ENCODE measurements around the gene ATP13A4. TPM values are rescaled to one million over a fixed set of nuclear protein-coding genes. Genes with fewer than 3 reads are reported as not detected.

The ATP13A4 gene
- total and polyA plus RNA-seq, 4 donors = 0.23 to 2.7 (median 0.50) TPM

- H3K9me3 ChIP-seq (ENCODE audit: control insufficient read depth in 4 of 4, low read length in 3 of 4) = no peaks in the 10 kb centered on the region
- no peak overlapping the region for H3K27ac ChIP-seq (ENCODE audit: low read depth in 1 of 2, low read length in 2 of 2)
- H3K4me3 ChIP-seq (ENCODE audit: low read depth in 1 of 3, low read length in 3 of 3) = no peak overlapping the region
- H3K9ac ChIP-seq (ENCODE audit: low read depth in 1 of 2, low read length in 2 of 2) = no peak overlapping the region
- H3K27me3 ChIP-seq (ENCODE audit: control insufficient read depth in 4 of 4, insufficient read depth in 4 of 4, low read length in 3 of 4) = peaks cover 0 to 3% (median 0%) of the 10 kb centered on the region in 4 donors
- H3K36me3 ChIP-seq (ENCODE audit: control insufficient read depth in 4 of 4, insufficient read depth in 3 of 4, low read depth in 1 of 4, low read length in 3 of 4) = no peaks in the 10 kb centered on the region
- DNase-seq (ENCODE audit: low spot score) = no peak
- TF ChIP-seq CTCF (IDR thresholded peaks at IDR 0.05; ENCODE audit: low read depth, low read length, missing input control) (no peak), SP1 (IDR thresholded peaks at IDR 0.05) (no peak), REST (IDR thresholded peaks at IDR 0.05) (no peak), NR2F2 (IDR thresholded peaks at IDR 0.05) (no peak), HNF4G (IDR thresholded peaks at IDR 0.05) (no peak), ATF3 (IDR thresholded peaks at IDR 0.05) (no peak), HNF4A (conservative IDR thresholded peaks at IDR 0.05) (no peak), YY1 (IDR thresholded peaks at IDR 0.05) (no peak), RXRA (IDR thresholded peaks at IDR 0.05) (no peak), FOXA2 (IDR thresholded peaks at IDR 0.05) (no peak), JUND (IDR thresholded peaks at IDR 0.05) (no peak), GABPA (IDR thresholded peaks at IDR 0.05 in 1 of 2, conservative IDR thresholded peaks at IDR 0.05 in 1 of 2) (no peak), ZBTB33 (IDR thresholded peaks at IDR 0.05) (no peak)
- no peaks in the 10 kb centered on the region for H3K4me1 ChIP-seq (ENCODE audit: control insufficient read depth in 4 of 4, insufficient read depth in 4 of 4, low read length in 3 of 4)
Measured at GRCh38 chr3:193372783-193373182, 181.9 kb downstream of the ATP13A4 start.

- H3K36me3 ChIP-seq (ENCODE audit: control insufficient read depth in 4 of 4, insufficient read depth in 3 of 4, low read depth in 1 of 4, low read length in 3 of 4) = no peaks in the 10 kb centered on the region
- no peak overlapping the region for H3K9ac ChIP-seq (ENCODE audit: low read depth in 1 of 2, low read length in 2 of 2)
- DNase-seq (ENCODE audit: low spot score) = no peak
- TF ChIP-seq GABPA (IDR thresholded peaks at IDR 0.05 in 1 of 2, conservative IDR thresholded peaks at IDR 0.05 in 1 of 2) (no peak), SP1 (IDR thresholded peaks at IDR 0.05) (no peak), YY1 (IDR thresholded peaks at IDR 0.05) (no peak), HNF4G (IDR thresholded peaks at IDR 0.05) (no peak), CTCF (IDR thresholded peaks at IDR 0.05; ENCODE audit: low read depth, low read length, missing input control) (no peak), RXRA (IDR thresholded peaks at IDR 0.05) (no peak), TAF1 (conservative IDR thresholded peaks at IDR 0.05) (no peak), ZBTB33 (IDR thresholded peaks at IDR 0.05) (no peak), FOXA2 (IDR thresholded peaks at IDR 0.05) (no peak), NR2F2 (IDR thresholded peaks at IDR 0.05) (no peak), FOXA1 (IDR thresholded peaks at IDR 0.05) (no peak), EGR1 (IDR thresholded peaks at IDR 0.05; ENCODE audit: low read depth in 2 of 2) (no peak), JUND (IDR thresholded peaks at IDR 0.05) (no peak), HNF4A (conservative IDR thresholded peaks at IDR 0.05) (no peak), MAX (IDR thresholded peaks at IDR 0.05) (no peak)
- H3K4me1 ChIP-seq (ENCODE audit: control insufficient read depth in 4 of 4, insufficient read depth in 4 of 4, low read length in 3 of 4) = no peaks in the 10 kb centered on the region
- H3K4me3 ChIP-seq (ENCODE audit: low read depth in 1 of 3, low read length in 3 of 3) = no peak overlapping the region
- no peaks in the 10 kb centered on the region for H3K9me3 ChIP-seq (ENCODE audit: control insufficient read depth in 4 of 4, low read length in 3 of 4)
- H3K27me3 ChIP-seq (ENCODE audit: control insufficient read depth in 4 of 4, insufficient read depth in 4 of 4, low read length in 3 of 4) = peaks cover 0 to 9% (median 0%) of the 10 kb centered on the region in 4 donors
- H3K27ac ChIP-seq (ENCODE audit: low read depth in 1 of 2, low read length in 2 of 2) = no peak overlapping the region
- 43% methylated on average over 1 of the region's 1 CpG for WGBS
Measured at GRCh38 chr3:193367868-193368267, 186.8 kb downstream of the ATP13A4 start.
